Activated T-helper 17 cell treated with anti-CD3 and anti-CD28 coated beads, Interleukin-2, amount 50 U/mL, for 72 hours (primary cell): ENCODE measurements around the gene VPS11. TPM values are rescaled to one million over a fixed set of nuclear protein-coding genes. Genes with fewer than 3 reads are reported as not detected.

ENCODE experiments used
- ATAC-seq: fragments of 150-1000 bp; cut with Tn5 transposase; replicated peaks from 2 replicates; pipeline ENCODE4 v1.10.0; 2021; ENCODE audit warnings: mild to moderate bottlenecking, moderate library complexity
- H3K27ac Mint-ChIP-seq: one replicate; pipeline ENCODE4 v1.8.0; 2022; ENCODE audit warnings: mixed read lengths
- H3K27me3 Mint-ChIP-seq: one replicate; pipeline ENCODE4 v1.8.0; 2022; ENCODE audit warnings: mixed read lengths
- H3K36me3 Mint-ChIP-seq: one replicate; pipeline ENCODE4 v1.8.0; 2022; ENCODE audit warnings: low read depth, mild to moderate bottlenecking, mixed read lengths
- H3K4me1 Mint-ChIP-seq: one replicate; pipeline ENCODE4 v1.8.0; 2022; ENCODE audit warnings: mixed read lengths
- H3K4me3 Mint-ChIP-seq: one replicate; pipeline ENCODE4 v1.8.0; 2022; ENCODE audit warnings: mild to moderate bottlenecking, mixed read lengths
- H3K9me3 Mint-ChIP-seq: one replicate; pipeline ENCODE4 v1.8.0; 2022; ENCODE audit warnings: mixed read lengths
- total RNA-seq, 2 donors: library from RNA; stranded (reverse); gene quantifications; one replicate each; pipeline ENCODE4 v1.2.3, GENCODE V29; 2022

The VPS11 gene
- total RNA-seq, 2 donors from 2014 or later = 31.7 to 33.7 TPM

DNA sequence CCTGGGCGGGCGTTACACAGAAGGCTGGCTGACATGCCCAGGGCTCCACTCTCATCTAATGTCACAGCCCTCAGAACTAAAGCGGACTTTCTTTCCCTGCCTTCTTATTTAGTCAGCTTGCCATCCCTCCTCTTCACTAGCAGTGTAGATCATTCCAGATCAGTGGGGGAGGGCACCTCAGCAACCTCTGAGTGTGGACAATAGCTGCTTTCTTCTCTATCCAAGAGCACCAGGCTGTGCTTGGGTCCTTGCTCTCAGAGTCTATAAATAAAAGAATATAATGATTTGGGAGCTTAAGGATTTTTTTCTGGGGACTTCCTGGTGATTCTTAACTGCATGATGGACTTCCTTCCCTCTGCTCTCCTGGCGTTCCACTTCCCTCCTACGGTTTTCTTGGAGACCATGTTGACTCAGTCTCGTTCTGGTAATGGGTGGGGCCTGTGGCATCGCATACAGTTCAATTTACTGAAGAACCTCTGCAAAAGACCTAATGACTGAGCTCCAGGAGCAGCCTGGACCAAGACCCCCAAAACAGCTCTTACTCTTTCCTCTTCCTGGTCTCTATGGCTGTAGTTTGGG lies 14.2 kb downstream of the VPS11 start:
- no peak for ATAC-seq
- Mint-ChIP-seq H3K36me3 (peaks cover 59% of the 10 kb centered on the region), H3K27me3 (no peaks in the 10 kb centered on the region), H3K4me3 (no peak overlapping the region), H3K4me1 (no peaks in the 10 kb centered on the region), H3K9me3 (no peaks in the 10 kb centered on the region), H3K27ac (peak overlapping the region; percentile 20)

DNA sequence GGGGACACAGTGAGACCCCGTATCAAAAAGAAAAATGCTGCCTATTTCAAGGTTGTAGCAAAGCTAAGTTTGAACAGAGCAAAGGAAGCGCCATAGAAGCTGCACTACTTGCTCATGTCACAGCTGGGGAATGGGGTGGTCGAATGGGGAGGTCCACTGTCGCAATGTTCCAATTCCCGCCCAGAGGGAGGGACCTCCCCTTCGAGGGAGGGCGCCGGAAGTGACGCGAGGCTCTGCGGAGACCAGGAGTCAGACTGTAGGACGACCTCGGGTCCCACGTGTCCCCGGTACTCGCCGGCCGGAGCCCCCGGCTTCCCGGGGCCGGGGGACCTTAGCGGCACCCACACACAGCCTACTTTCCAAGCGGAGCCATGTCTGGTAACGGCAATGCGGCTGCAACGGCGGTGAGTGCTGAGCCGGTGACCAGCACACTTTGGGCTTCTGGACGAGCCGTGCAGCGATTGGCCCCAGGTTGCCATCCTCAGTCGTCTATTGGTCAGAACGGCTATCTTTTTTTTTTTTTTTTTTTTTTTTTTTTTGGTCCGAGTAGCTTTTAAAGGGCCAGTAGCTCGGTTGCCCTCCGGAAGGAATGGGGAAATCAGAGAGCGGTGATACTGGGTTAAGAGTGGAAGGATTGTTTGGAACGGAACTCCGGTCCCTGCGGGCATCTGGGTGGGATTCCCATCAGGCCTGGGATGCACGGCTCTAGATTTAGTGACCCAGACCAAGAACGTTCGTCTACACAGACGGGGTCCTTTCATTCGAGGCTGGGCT lies 17.2 kb downstream of the VPS11 start, which contains the start of gene HMBS:
TSS of gene HMBS (plus strand) at position 219 of the 774 bp plus-strand sequence. CDS start at position 372, 153 bp downstream.
- ATAC-seq = peak; percentile 95

GRCh38 chr11:119085437-119085847 lies 17.8 kb downstream of the VPS11 start:
- H3K4me1 Mint-ChIP-seq = no peaks in the 10 kb centered on the region
- H3K9me3 Mint-ChIP-seq = no peaks in the 10 kb centered on the region
- peak; percentile 39 for ATAC-seq
- peak overlapping the region; percentile 96 for H3K4me3 Mint-ChIP-seq
- peak overlapping the region; percentile 93 for H3K27ac Mint-ChIP-seq
- no peaks in the 10 kb centered on the region for H3K27me3 Mint-ChIP-seq
- peaks cover 31% of the 10 kb centered on the region for H3K36me3 Mint-ChIP-seq

More for the DNA sequence above, 17.2 kb downstream of the VPS11 start, which contains the start of gene HMBS:
- H3K36me3 Mint-ChIP-seq = peaks cover 31% of the 10 kb centered on the region
- peak within 1 kb of the TSS; percentile 96 for H3K4me3 Mint-ChIP-seq
- no peaks in the 10 kb centered on the region for H3K9me3 Mint-ChIP-seq
- peak within 1 kb of the TSS; percentile 93 for H3K27ac Mint-ChIP-seq
- no peaks in the 10 kb centered on the region for H3K27me3 Mint-ChIP-seq
- no peaks in the 10 kb centered on the region for H3K4me1 Mint-ChIP-seq

- ATAC-seq = no peak
- H3K4me1 Mint-ChIP-seq = peaks cover under 1% of the 10 kb centered on the region
- H3K4me3 Mint-ChIP-seq = no peak overlapping the region
- no peaks in the 10 kb centered on the region for H3K27me3 Mint-ChIP-seq
- H3K36me3 Mint-ChIP-seq = peaks cover 20% of the 10 kb centered on the region
- H3K27ac Mint-ChIP-seq = no peak overlapping the region
- no peaks in the 10 kb centered on the region for H3K9me3 Mint-ChIP-seq
Observed at GRCh38 chr11:119087123-119087522, 19.5 kb downstream of the VPS11 start.

DNA sequence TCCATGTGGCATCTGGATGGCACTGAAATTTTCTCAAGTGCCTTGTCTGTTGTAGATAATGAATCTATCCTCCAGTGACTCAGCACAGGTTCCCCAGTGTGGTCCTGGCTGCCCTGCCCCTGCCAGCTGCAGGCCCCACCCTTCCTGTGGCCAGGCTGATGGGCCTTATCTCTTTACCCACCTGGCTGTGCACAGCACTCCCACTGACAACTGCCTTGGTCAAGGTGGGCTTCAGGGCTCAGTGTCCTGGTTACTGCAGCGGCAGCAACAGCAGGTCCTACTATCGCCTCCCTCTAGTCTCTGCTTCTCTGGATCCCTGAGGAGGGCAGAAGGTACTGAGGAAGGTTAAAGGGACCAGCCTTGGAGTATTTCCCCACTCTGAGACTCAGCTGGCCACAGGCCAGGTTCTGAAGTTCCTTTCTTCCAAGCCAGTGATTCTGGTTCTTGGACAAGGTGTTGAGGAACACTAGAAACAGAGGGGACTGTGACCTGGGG lies 20.2 kb downstream of the VPS11 start:
- H3K27ac Mint-ChIP-seq = no peak overlapping the region
- no peaks in the 10 kb centered on the region for H3K27me3 Mint-ChIP-seq
- peaks cover 6% of the 10 kb centered on the region for H3K4me1 Mint-ChIP-seq
- H3K4me3 Mint-ChIP-seq = no peak overlapping the region
- no peaks in the 10 kb centered on the region for H3K9me3 Mint-ChIP-seq
- peaks cover 21% of the 10 kb centered on the region for H3K36me3 Mint-ChIP-seq
- ATAC-seq = no peak

GRCh38 chr11:119088406-119088805 lies 20.8 kb downstream of the VPS11 start:
- no peak overlapping the region for H3K4me3 Mint-ChIP-seq
- H3K9me3 Mint-ChIP-seq = no peaks in the 10 kb centered on the region
- H3K27ac Mint-ChIP-seq = no peak overlapping the region
- H3K27me3 Mint-ChIP-seq = no peaks in the 10 kb centered on the region
- H3K4me1 Mint-ChIP-seq = peaks cover 8% of the 10 kb centered on the region
- peaks cover 28% of the 10 kb centered on the region for H3K36me3 Mint-ChIP-seq
- no peak for ATAC-seq

- no peak overlapping the region for H3K4me3 Mint-ChIP-seq
Observed at GRCh38 chr11:119089319-119089718, 21.7 kb downstream of the VPS11 start.

GRCh38 chr11:119091178-119091577 lies 23.6 kb downstream of the VPS11 start:
- H3K4me1 Mint-ChIP-seq = peaks cover 11% of the 10 kb centered on the region

More at GRCh38 chr11:119089319-119089718, 21.7 kb downstream of the VPS11 start:
- H3K27me3 Mint-ChIP-seq = no peaks in the 10 kb centered on the region
- H3K9me3 Mint-ChIP-seq = no peaks in the 10 kb centered on the region
- peaks cover 11% of the 10 kb centered on the region for H3K4me1 Mint-ChIP-seq
- H3K36me3 Mint-ChIP-seq = peaks cover 37% of the 10 kb centered on the region
- H3K27ac Mint-ChIP-seq = no peak overlapping the region
- no peak for ATAC-seq

GRCh38 chr11:119091966-119092879 lies 24.6 kb downstream of the VPS11 start:
- H3K27me3 Mint-ChIP-seq = no peaks in the 10 kb centered on the region
- H3K27ac Mint-ChIP-seq = no peak overlapping the region
- H3K4me1 Mint-ChIP-seq = peaks cover 11% of the 10 kb centered on the region
- peaks cover 62% of the 10 kb centered on the region for H3K36me3 Mint-ChIP-seq
- peak overlapping the region; percentile 93 for H3K4me3 Mint-ChIP-seq
- H3K9me3 Mint-ChIP-seq = no peaks in the 10 kb centered on the region
- ATAC-seq = no peak

More at GRCh38 chr11:119091178-119091577, 23.6 kb downstream of the VPS11 start:
- Mint-ChIP-seq H3K27ac (no peak overlapping the region), H3K36me3 (peaks cover 52% of the 10 kb centered on the region), H3K9me3 (no peaks in the 10 kb centered on the region), H3K27me3 (no peaks in the 10 kb centered on the region), H3K4me3 (no peak overlapping the region)
- no peak for ATAC-seq

DNA sequence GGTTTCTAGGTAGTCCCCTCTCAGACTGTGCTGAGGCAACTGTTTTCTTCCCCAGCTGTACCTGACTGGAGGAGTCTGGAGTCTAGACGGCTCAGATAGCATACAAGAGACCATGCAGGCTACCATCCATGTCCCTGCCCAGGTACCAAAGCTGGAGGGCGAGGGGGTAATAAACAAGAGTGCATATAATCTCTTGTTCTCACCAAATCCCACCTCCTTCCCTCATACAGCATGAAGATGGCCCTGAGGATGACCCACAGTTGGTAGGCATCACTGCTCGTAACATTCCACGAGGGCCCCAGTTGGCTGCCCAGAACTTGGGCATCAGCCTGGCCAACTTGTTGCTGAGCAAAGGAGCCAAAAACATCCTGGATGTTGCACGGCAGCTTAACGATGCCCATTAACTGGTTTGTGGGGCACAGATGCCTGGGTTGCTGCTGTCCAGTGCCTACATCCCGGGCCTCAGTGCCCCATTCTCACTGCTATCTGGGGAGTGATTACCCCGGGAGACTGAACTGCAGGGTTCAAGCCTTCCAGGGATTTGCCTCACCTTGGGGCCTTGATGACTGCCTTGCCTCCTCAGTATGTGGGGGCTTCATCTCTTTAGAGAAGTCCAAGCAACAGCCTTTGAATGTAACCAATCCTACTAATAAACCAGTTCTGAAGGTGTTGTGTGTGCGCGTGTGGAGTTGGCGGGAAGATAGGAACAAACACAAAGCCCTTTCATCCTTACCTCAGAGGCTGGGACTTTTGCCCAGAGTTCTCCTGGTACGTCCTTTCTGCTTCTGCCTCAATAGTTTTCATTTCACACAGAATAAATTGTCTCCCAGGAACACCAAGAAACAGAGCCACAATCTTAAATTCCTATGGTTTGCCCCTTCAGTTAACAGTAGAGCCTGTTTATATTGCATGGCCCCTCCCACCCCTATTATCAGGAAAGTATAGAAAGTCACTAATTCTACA lies 25.5 kb downstream of the VPS11 start:
- Mint-ChIP-seq H3K36me3 (peaks cover 72% of the 10 kb centered on the region), H3K9me3 (no peaks in the 10 kb centered on the region), H3K27me3 (no peaks in the 10 kb centered on the region), H3K4me3 (peak overlapping the region; percentile 93), H3K27ac (peak overlapping the region; percentile 86), H3K4me1 (peaks cover 13% of the 10 kb centered on the region)
- no peak for ATAC-seq

DNA sequence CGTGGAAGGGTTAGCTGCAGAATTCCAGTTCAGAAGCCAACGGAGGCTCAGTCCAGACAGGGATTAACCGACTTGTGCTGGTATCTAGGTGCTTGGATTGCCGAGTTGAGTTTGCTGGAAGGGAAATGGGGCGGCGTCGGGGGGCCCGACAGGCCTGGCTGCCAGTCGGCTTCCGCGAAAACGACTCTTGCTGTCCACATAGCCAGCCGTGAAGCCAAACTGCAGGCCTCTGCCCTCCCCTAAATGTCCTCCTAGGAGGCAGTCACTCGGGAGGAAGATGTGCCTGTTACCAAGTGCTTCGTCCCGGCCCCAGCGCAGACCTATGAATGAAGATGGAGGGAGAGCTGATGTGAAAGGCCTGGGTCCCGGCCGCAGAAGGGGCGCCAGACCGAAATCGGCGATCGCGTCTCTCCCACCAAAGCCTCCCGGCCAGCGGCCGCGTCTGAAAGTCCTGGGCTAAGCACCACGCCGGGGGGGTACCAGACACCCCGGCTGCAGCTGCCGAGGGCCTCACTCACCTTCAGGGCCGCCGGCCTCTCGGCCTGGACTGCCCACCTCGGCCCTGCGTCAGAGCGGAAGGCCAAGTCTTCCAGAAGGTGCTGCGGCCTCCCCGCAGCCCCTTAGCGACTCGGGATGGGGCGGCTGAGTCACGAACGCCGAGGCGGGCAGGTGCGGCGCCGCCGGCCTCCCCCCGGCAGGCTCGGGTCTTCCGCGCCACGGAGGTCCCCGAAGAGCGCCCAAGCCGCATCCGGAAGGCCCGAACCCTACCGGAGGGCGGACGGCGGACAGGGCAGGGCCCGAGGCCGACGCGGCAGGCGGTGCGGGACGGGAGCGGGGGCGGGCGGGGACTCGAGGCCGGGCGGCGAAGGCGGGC lies 26.6 kb downstream of the VPS11 start:
- Mint-ChIP-seq H3K4me1 (peaks cover 22% of the 10 kb centered on the region), H3K36me3 (peaks cover 82% of the 10 kb centered on the region), H3K27ac (peak overlapping the region; percentile 86), H3K9me3 (no peaks in the 10 kb centered on the region), H3K4me3 (peak overlapping the region; percentile 93), H3K27me3 (no peaks in the 10 kb centered on the region)
- ATAC-seq = peak; percentile 15

DNA sequence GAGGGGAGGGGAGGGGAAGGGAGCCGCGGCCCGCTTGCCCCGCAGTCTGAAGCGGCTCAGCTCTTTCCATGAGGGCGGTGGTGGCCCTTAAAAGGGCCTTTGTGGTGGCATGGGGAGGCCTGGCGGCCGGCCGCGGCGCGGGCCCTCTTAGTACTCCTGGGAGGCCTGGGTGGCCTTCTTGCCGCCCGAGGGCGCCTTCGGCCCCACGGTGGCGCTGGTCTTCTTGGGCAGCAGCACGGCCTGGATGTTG lies 27.1 kb downstream of the VPS11 start:
- peaks cover 24% of the 10 kb centered on the region for H3K4me1 Mint-ChIP-seq
- H3K27ac Mint-ChIP-seq = peak overlapping the region; percentile 86
- H3K4me3 Mint-ChIP-seq = peak overlapping the region; percentile 93
- H3K27me3 Mint-ChIP-seq = no peaks in the 10 kb centered on the region
- H3K36me3 Mint-ChIP-seq = peaks cover 86% of the 10 kb centered on the region
- peak; percentile 51 for ATAC-seq
- no peaks in the 10 kb centered on the region for H3K9me3 Mint-ChIP-seq
